ENCODE results near the gene PRKCD.

Gene PRKCD

GRCh38 chr3:53130179-53131061 is 30.6 kb upstream of the PRKCD start, which contains the start of gene RFT1:
Gene RFT1, minus strand, starts transcription at chr3:53130435. Its CDS starts 35 bp downstream, at chr3:53130400.
- ATAC-seq: peak; percentile 90
- TF ChIP-seq ZNF565 (CRISPR knock-in tag; conservative IDR thresholded peaks at IDR 0.05; ENCODE audit: low read depth): no peak
- TF ChIP-seq GLIS3 (CRISPR knock-in tag; IDR thresholded peaks at IDR 0.05): no peak
- 0 out of 2 replicates have a peak, but pooled peaks have one; percentile 28 for TF ChIP-seq SNAI2 (CRISPR knock-in tag; IDR thresholded peaks at IDR 0.05)

- TF ChIP-seq ESRRG (CRISPR knock-in tag; IDR thresholded peaks at IDR 0.05) (no peak), ZNF8 (CRISPR knock-in tag; IDR thresholded peaks at IDR 0.05) (no peak), ARNTL (CRISPR knock-in tag; IDR thresholded peaks at IDR 0.05; ENCODE audit: borderline replicate concordance, low read depth) (no peak), OSR1 (CRISPR knock-in tag; IDR thresholded peaks at IDR 0.05) (no peak), ISL1 (CRISPR knock-in tag; IDR thresholded peaks at IDR 0.05) (no peak), ZFP30 (CRISPR knock-in tag; IDR thresholded peaks at IDR 0.05) (no peak), TOX (CRISPR knock-in tag; IDR thresholded peaks at IDR 0.05; ENCODE audit: borderline replicate concordance) (no peak), RARB (CRISPR knock-in tag; IDR thresholded peaks at IDR 0.05) (no peak), CSRNP3 (CRISPR knock-in tag; IDR thresholded peaks at IDR 0.05) (no peak), PPARA (CRISPR knock-in tag; IDR thresholded peaks at IDR 0.05; ENCODE audit: borderline replicate concordance) (no peak), ZNF565 (CRISPR knock-in tag; conservative IDR thresholded peaks at IDR 0.05; ENCODE audit: low read depth) (no peak)
- TF ChIP-seq, protein P1, sequence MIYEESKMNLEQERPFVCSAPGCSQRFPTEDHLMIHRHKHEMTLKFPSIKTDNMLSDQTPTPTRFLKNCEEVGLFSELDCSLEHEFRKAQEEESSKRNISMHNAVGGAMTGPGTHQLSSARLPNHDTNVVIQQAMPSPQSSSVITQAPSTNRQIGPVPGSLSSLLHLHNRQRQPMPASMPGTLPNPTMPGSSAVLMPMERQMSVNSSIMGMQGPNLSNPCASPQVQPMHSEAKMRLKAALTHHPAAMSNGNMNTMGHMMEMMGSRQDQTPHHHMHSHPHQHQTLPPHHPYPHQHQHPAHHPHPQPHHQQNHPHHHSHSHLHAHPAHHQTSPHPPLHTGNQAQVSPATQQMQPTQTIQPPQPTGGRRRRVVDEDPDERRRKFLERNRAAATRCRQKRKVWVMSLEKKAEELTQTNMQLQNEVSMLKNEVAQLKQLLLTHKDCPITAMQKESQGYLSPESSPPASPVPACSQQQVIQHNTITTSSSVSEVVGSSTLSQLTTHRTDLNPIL (CRISPR knock-in tag; IDR thresholded peaks at IDR 0.05; ENCODE audit: low read depth): no peak
- TF ChIP-seq, protein P2, sequence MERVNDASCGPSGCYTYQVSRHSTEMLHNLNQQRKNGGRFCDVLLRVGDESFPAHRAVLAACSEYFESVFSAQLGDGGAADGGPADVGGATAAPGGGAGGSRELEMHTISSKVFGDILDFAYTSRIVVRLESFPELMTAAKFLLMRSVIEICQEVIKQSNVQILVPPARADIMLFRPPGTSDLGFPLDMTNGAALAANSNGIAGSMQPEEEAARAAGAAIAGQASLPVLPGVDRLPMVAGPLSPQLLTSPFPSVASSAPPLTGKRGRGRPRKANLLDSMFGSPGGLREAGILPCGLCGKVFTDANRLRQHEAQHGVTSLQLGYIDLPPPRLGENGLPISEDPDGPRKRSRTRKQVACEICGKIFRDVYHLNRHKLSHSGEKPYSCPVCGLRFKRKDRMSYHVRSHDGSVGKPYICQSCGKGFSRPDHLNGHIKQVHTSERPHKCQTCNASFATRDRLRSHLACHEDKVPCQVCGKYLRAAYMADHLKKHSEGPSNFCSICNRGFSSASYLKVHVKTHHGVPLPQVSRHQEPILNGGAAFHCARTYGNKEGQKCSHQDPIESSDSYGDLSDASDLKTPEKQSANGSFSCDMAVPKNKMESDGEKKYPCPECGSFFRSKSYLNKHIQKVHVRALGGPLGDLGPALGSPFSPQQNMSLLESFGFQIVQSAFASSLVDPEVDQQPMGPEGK (CRISPR knock-in tag; IDR thresholded peaks at IDR 0.05; ENCODE audit: borderline replicate concordance): no peak
- ATAC-seq: no peak
Observed at GRCh38 chr3:53131096-53131495, 29.9 kb upstream of the PRKCD start.

DNA sequence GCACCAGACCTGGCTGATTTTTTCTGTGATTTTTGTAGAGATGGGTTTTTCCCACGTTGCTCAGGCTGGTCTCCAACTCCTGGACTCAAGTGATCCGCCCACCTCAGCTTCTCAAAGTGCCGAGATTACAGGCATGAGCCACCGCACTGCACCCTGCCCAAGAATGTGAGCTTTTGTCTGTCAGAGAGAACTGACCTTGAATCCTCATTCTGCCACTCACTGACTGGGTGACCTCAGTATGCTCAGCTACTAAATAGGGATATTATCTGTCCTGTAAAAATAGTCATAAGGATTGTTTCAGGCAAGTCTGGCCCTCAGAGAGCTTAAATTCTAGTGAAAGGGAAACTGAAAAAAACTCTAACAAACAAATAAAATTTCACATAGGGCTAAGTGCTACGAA is 28.7 kb upstream of the PRKCD start:
- TF ChIP-seq CSDC2 (CRISPR knock-in tag; IDR thresholded peaks at IDR 0.05): no peak
- TF ChIP-seq ESRRG (CRISPR knock-in tag; IDR thresholded peaks at IDR 0.05): no peak
- no peak for TF ChIP-seq POU6F1 (CRISPR knock-in tag; IDR thresholded peaks at IDR 0.05; ENCODE audit: borderline replicate concordance, low read depth)
- TF ChIP-seq OSR1 (CRISPR knock-in tag; IDR thresholded peaks at IDR 0.05): no peak
- no peak for TF ChIP-seq ZNF70 (CRISPR knock-in tag; IDR thresholded peaks at IDR 0.05)
- TF ChIP-seq TSHZ2 (CRISPR knock-in tag; IDR thresholded peaks at IDR 0.05): no peak
- no peak for TF ChIP-seq RARB (CRISPR knock-in tag; IDR thresholded peaks at IDR 0.05)
- TF ChIP-seq TOX (CRISPR knock-in tag; IDR thresholded peaks at IDR 0.05; ENCODE audit: borderline replicate concordance): no peak

More for the DNA sequence above, 28.7 kb upstream of the PRKCD start:
- no peak for ATAC-seq

Measured in SK-N-SH treated with all-trans-retinoic acid at 6 μM for 48 hours (cell line).